C4-2B (cell line): ENCODE results near the gene NCOA7.

ENCODE experiments used
- CTCF ChIP-seq: fragments of 450-650 bp; conservative IDR thresholded peaks from 2 replicates; pipeline ENCODE4 v1.5.1; 2017; ENCODE audit warnings: mild to moderate bottlenecking
- ZFX ChIP-seq: fragments of 450-650 bp; IDR thresholded peaks from 2 replicates; pipeline ENCODE4 v1.6.1; 2017

GRCh38 chr6:125792172-125792571 lies 1.4 kb downstream of the NCOA7 start:
- TF ChIP-seq ZFX = no peak
- TF ChIP-seq CTCF = no peak
